T-helper 2 cell treated with Interferon-gamma antibody and Interleukin-4, amounts not matched to agents 5 μg/mL and 100 μg/mL, for 36 hours (primary cell): ENCODE data around the gene RALGAPA1.
"Not testable (repeated sequence)": the region's sequence is repeated elsewhere in the genome, so short reads cannot be mapped to it uniquely, and the experiment has no call there.

Experiments
- DNase-seq: peaks from one replicate; pipeline ENCODE4 v3.0.0; 2021; ENCODE audit warnings: low spot score
- H3K27ac Mint-ChIP-seq: one replicate; pipeline ENCODE4 v1.8.0; 2021; ENCODE audit warnings: mild to moderate bottlenecking, mixed read lengths
- H3K27me3 Mint-ChIP-seq: one replicate; pipeline ENCODE4 v1.8.0; 2021; ENCODE audit warnings: low read depth, mixed read lengths
- H3K36me3 Mint-ChIP-seq: one replicate; pipeline ENCODE4 v1.8.0; 2021; ENCODE audit warnings: low read depth, mixed read lengths
- H3K4me1 Mint-ChIP-seq: one replicate; pipeline ENCODE4 v1.8.0; 2021; ENCODE audit warnings: low read depth, mixed read lengths
- H3K4me3 Mint-ChIP-seq: one replicate; pipeline ENCODE4 v1.8.0; 2022; ENCODE audit warnings: mild to moderate bottlenecking, moderate library complexity, mixed read lengths
- H3K9me3 Mint-ChIP-seq: one replicate; pipeline ENCODE4 v1.8.0; 2021; ENCODE audit warnings: mixed read lengths

Gene RALGAPA1

GRCh38 chr14:35808076-35808637 is 938 bp downstream of the RALGAPA1 start:
- peak overlapping the region; percentile 97 for H3K27ac Mint-ChIP-seq
- H3K4me1 Mint-ChIP-seq, result peaks cover 17% of the 10 kb centered on the region
- DNase-seq, result no peak
- peaks cover 3% of the 10 kb centered on the region for H3K9me3 Mint-ChIP-seq
- H3K36me3 Mint-ChIP-seq, result peaks cover 2% of the 10 kb centered on the region
- peaks cover 2% of the 10 kb centered on the region for H3K27me3 Mint-ChIP-seq
- peak overlapping the region; percentile 100 for H3K4me3 Mint-ChIP-seq

GRCh38 chr14:35807131-35807961 is 1.7 kb downstream of the RALGAPA1 start:
- peak overlapping the region; percentile 75 for H3K4me3 Mint-ChIP-seq
- H3K27ac Mint-ChIP-seq, result peak overlapping the region; percentile 42
- DNase-seq, result no peak
- H3K36me3 Mint-ChIP-seq, result peaks cover 5% of the 10 kb centered on the region
- H3K4me1 Mint-ChIP-seq, result peaks cover 17% of the 10 kb centered on the region
- H3K27me3 Mint-ChIP-seq, result peaks cover 2% of the 10 kb centered on the region
- peaks cover 3% of the 10 kb centered on the region for H3K9me3 Mint-ChIP-seq

GRCh38 chr14:35806006-35806907 is 2.8 kb downstream of the RALGAPA1 start:
- Mint-ChIP-seq H3K4me1 (peaks cover 21% of the 10 kb centered on the region), H3K36me3 (peaks cover 5% of the 10 kb centered on the region), H3K4me3 (no peak overlapping the region), H3K27ac (no peak overlapping the region), H3K27me3 (peaks cover 2% of the 10 kb centered on the region), H3K9me3 (peaks cover 3% of the 10 kb centered on the region)
- DNase-seq, result no peak

- Mint-ChIP-seq H3K4me1 (peaks cover 15% of the 10 kb centered on the region), H3K9me3 (no peaks in the 10 kb centered on the region), H3K36me3 (no peaks in the 10 kb centered on the region), H3K27me3 (no peaks in the 10 kb centered on the region), H3K27ac (no peak overlapping the region), H3K4me3 (no peak overlapping the region)
- DNase-seq, result no peak
Observed at GRCh38 chr14:35797796-35798195, 11.3 kb downstream of the RALGAPA1 start.

- no peaks in the 10 kb centered on the region for H3K27me3 Mint-ChIP-seq
- H3K4me3 Mint-ChIP-seq, result no peak overlapping the region
- no peaks in the 10 kb centered on the region for H3K9me3 Mint-ChIP-seq
- no peak overlapping the region for H3K27ac Mint-ChIP-seq
- no peaks in the 10 kb centered on the region for H3K36me3 Mint-ChIP-seq
- peak; percentile 9 for DNase-seq
- peaks cover 10% of the 10 kb centered on the region for H3K4me1 Mint-ChIP-seq
Observed at GRCh38 chr14:35789651-35790050, 19.4 kb downstream of the RALGAPA1 start.

- H3K36me3 Mint-ChIP-seq, result no peaks in the 10 kb centered on the region
- no peak overlapping the region for H3K27ac Mint-ChIP-seq
- no peak for DNase-seq
- no peaks in the 10 kb centered on the region for H3K9me3 Mint-ChIP-seq
- no peaks in the 10 kb centered on the region for H3K27me3 Mint-ChIP-seq
- no peak overlapping the region for H3K4me3 Mint-ChIP-seq
- peaks cover 12% of the 10 kb centered on the region for H3K4me1 Mint-ChIP-seq
Observed at GRCh38 chr14:35786856-35787255, 22.2 kb downstream of the RALGAPA1 start.

DNA sequence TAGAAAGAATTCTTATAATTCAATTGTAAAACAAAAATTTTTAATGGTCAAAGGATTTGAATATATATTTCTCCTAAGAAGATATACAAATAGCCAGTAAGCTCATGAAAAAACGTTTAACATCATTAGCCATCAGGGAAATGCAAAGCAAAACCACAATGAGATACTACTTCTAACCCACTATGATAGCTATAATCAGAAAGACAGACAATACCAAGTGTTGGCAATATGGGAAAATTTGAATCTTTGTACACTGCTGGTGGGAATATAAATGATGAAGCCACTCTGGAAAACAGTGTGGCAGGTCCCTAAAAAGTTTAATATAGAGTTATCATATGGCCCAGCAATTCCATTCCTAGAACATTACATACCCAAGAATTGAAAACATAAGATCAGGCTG is 25.4 kb downstream of the RALGAPA1 start:
- Mint-ChIP-seq H3K4me3 (no peak overlapping the region), H3K9me3 (peaks cover 16% of the 10 kb centered on the region), H3K27ac (no peak overlapping the region), H3K4me1 (peaks cover 5% of the 10 kb centered on the region), H3K36me3 (peaks cover 1% of the 10 kb centered on the region), H3K27me3 (no peaks in the 10 kb centered on the region)
- DNase-seq, result no peak

DNA sequence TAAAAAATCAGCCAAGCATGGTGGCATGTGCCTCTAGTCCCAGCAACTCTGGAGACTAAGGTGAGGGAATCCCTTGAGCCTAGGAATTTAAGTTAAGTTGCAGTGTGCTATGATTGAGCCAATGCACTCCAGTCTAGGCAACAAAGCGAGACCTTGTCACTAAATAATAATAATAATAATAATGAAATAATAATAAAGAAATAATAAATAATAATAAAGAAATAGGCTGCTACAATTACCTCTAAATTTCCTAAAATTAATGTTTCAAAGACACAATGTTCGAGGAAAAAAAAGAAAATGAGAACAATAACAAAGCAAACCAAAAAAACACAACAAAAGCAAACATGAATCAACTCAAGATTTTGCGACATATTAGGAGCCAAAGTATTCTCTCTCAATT is 29.7 kb downstream of the RALGAPA1 start:
- no peaks in the 10 kb centered on the region for H3K27me3 Mint-ChIP-seq
- H3K36me3 Mint-ChIP-seq, result peaks cover 5% of the 10 kb centered on the region
- peaks cover 3% of the 10 kb centered on the region for H3K4me1 Mint-ChIP-seq

DNA sequence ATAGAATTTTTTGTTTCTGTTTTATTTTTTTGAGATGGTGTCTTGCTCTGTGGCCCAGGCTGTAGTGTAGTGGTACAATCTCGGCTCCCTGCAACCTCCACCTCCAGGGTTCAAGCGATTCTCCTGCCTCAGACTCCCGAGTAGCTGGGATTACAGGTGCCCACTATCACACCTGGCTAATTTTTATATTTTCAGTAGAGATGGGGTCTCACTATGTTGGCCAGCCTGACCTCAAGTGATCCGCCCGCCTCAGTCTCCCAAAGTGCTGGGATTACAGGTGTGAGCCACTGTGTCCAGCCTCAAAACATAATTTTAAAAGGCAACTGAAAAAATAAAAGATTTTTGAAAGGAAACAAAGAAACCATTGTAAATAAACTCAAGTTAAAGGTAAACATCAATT is 31.5 kb downstream of the RALGAPA1 start:
- not testable (repeated sequence) for H3K4me3 Mint-ChIP-seq, H3K27ac Mint-ChIP-seq, H3K36me3 Mint-ChIP-seq, H3K4me1 Mint-ChIP-seq, H3K27me3 Mint-ChIP-seq, DNase-seq
- peaks cover 16% of the 10 kb centered on the region for H3K9me3 Mint-ChIP-seq

More for the DNA sequence above, 29.7 kb downstream of the RALGAPA1 start:
- Mint-ChIP-seq H3K9me3 (peaks cover 16% of the 10 kb centered on the region), H3K4me3 (no peak overlapping the region), H3K27ac (no peak overlapping the region)
- DNase-seq, result no peak

GRCh38 chr14:35776823-35777222 is 32.3 kb downstream of the RALGAPA1 start:
- peaks cover 16% of the 10 kb centered on the region for H3K9me3 Mint-ChIP-seq

GRCh38 chr14:35776085-35776484 is 33.0 kb downstream of the RALGAPA1 start:
- not testable (repeated sequence) for H3K27me3 Mint-ChIP-seq, H3K27ac Mint-ChIP-seq, DNase-seq, H3K36me3 Mint-ChIP-seq, H3K4me1 Mint-ChIP-seq, H3K4me3 Mint-ChIP-seq
- peaks cover 11% of the 10 kb centered on the region for H3K9me3 Mint-ChIP-seq

More at GRCh38 chr14:35776823-35777222, 32.3 kb downstream of the RALGAPA1 start:
- H3K36me3 Mint-ChIP-seq, result peaks cover 8% of the 10 kb centered on the region
- H3K4me3 Mint-ChIP-seq, result no peak overlapping the region
- peaks cover 2% of the 10 kb centered on the region for H3K4me1 Mint-ChIP-seq
- no peaks in the 10 kb centered on the region for H3K27me3 Mint-ChIP-seq
- no peak overlapping the region for H3K27ac Mint-ChIP-seq
- DNase-seq, result no peak

- Mint-ChIP-seq H3K4me3 (no peak overlapping the region), H3K36me3 (peaks cover 12% of the 10 kb centered on the region), H3K9me3 (no peaks in the 10 kb centered on the region), H3K27ac (no peak overlapping the region), H3K27me3 (no peaks in the 10 kb centered on the region), H3K4me1 (peaks cover 6% of the 10 kb centered on the region)
- no peak for DNase-seq
Observed at GRCh38 chr14:35766700-35767082, 42.4 kb downstream of the RALGAPA1 start.

- Mint-ChIP-seq H3K4me1 (peaks cover 6% of the 10 kb centered on the region), H3K36me3 (peaks cover 16% of the 10 kb centered on the region), H3K27ac (no peak overlapping the region), H3K27me3 (no peaks in the 10 kb centered on the region), H3K9me3 (no peaks in the 10 kb centered on the region), H3K4me3 (no peak overlapping the region)
- no peak for DNase-seq
Observed at GRCh38 chr14:35766036-35766699, 42.9 kb downstream of the RALGAPA1 start.
